DMS114 treated with DMSO at 0.1 percent for 48 hours (cell line): ENCODE data around the gene AIP.
"Not testable (repeated sequence)": the region's sequence is repeated elsewhere in the genome, so short reads cannot be mapped to it uniquely, and the experiment has no call there.

Experiments used
- DNase-seq: peaks from one replicate; lab custom pipeline; 2025; ENCODE audit not compliant: unreplicated experiment; lab: John Stamatoyannopoulos, UW

Gene AIP

GRCh38 chr11:67448220-67448609 is 34.6 kb upstream of the AIP start:
- no peak for DNase-seq

GRCh38 chr11:67449116-67449844 is 33.5 kb upstream of the AIP start:
- no peak for DNase-seq

GRCh38 chr11:67450796-67451657 is 31.8 kb upstream of the AIP start:
- DNase-seq, result no peak

GRCh38 chr11:67451658-67451976 is 31.2 kb upstream of the AIP start:
- no peak for DNase-seq

- no peak for DNase-seq
Observed at GRCh38 chr11:67452141-67452952, 30.5 kb upstream of the AIP start, which contains the start of gene GPR152. GPR152 (minus strand) TSS chr11:67452729; CDS start chr11:67452724, 5 bp downstream.

GRCh38 chr11:67453816-67454732 is 28.8 kb upstream of the AIP start:
- DNase-seq, result no peak

- DNase-seq, result no peak
Observed at GRCh38 chr11:67455054-67455453, 27.8 kb upstream of the AIP start, which contains the start of gene CABP4. CABP4 (plus strand) TSS chr11:67455354; CDS start chr11:67455424, 70 bp downstream.

GRCh38 chr11:67456068-67456705 is 26.6 kb upstream of the AIP start:
- DNase-seq, result no peak

GRCh38 chr11:67457453-67457852 is 25.4 kb upstream of the AIP start:
- DNase-seq, result no peak

GRCh38 chr11:67458266-67458665 is 24.6 kb upstream of the AIP start:
- no peak for DNase-seq

GRCh38 chr11:67463186-67463585 is 19.6 kb upstream of the AIP start:
- no peak for DNase-seq

GRCh38 chr11:67463680-67464410 is 19.0 kb upstream of the AIP start:
- DNase-seq, result no peak

- no peak for DNase-seq
Observed at GRCh38 chr11:67464411-67465188, 18.2 kb upstream of the AIP start.

GRCh38 chr11:67465189-67465510 is 17.7 kb upstream of the AIP start:
- DNase-seq, result no peak

- DNase-seq, result not testable (repeated sequence)
Observed at GRCh38 chr11:67465530-67465929, 17.3 kb upstream of the AIP start.

- DNase-seq, result no peak
Observed at GRCh38 chr11:67466367-67466766, 16.5 kb upstream of the AIP start.

GRCh38 chr11:67466962-67467771 is 15.7 kb upstream of the AIP start:
- no peak for DNase-seq

GRCh38 chr11:67468056-67468455 is 14.8 kb upstream of the AIP start:
- no peak for DNase-seq
